ENCODE results near the gene BANP.
"Not testable (repeated sequence)": the region's sequence is repeated elsewhere in the genome, so short reads cannot be mapped to it uniquely, and the experiment has no call there.

DNA sequence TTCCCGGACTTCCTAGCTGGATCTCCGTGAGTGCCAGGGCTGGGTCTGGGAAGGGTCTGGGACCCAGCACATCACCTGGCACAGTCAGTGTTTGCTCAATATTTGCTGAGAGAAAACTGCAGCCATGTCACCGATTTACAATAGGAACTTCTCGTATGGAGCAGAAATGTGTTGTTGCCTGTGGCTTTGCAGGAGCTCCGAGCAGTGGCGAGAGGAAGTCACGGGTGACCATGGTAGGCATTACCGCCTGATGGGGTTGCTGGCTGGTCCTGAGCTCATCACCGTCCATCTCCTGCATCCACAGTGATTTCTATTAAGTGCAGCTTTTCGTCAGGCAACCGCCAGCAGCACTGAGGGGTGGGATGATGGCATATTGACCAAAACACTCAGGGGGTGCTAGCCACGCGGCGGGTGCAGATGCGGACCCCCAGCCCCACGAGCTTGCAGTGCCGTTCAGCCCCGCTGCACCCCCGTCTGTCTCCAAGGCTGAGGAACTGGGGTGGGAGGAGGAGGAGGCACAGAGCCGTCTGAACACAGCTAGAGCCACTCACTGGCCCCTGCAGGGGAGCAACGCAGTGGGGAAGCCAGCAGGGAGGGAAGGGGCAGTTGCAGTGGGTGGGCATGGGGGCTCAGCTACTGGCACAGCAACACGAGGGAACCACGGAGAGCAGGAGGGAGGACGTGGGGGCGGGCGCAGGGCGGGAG lies 37.1 kb upstream of the BANP start:
- TF ChIP-seq, protein P1, sequence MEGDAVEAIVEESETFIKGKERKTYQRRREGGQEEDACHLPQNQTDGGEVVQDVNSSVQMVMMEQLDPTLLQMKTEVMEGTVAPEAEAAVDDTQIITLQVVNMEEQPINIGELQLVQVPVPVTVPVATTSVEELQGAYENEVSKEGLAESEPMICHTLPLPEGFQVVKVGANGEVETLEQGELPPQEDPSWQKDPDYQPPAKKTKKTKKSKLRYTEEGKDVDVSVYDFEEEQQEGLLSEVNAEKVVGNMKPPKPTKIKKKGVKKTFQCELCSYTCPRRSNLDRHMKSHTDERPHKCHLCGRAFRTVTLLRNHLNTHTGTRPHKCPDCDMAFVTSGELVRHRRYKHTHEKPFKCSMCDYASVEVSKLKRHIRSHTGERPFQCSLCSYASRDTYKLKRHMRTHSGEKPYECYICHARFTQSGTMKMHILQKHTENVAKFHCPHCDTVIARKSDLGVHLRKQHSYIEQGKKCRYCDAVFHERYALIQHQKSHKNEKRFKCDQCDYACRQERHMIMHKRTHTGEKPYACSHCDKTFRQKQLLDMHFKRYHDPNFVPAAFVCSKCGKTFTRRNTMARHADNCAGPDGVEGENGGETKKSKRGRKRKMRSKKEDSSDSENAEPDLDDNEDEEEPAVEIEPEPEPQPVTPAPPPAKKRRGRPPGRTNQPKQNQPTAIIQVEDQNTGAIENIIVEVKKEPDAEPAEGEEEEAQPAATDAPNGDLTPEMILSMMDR (IDR thresholded peaks at IDR 0.05; ENCODE audit: poor library complexity): not testable (repeated sequence)
- not testable (repeated sequence) for TF ChIP-seq EZH2 (IDR thresholded peaks at IDR 0.05; ENCODE audit: borderline replicate concordance); EZH2phosphoT487 (IDR thresholded peaks at IDR 0.05; ENCODE audit: low read depth, severe bottlenecking, unreplicated experiment)
